BLaER1 (cell line): ENCODE measurements around the gene SERPINB1.
"Not testable (repeated sequence)": the region's sequence is repeated elsewhere in the genome, so short reads cannot be mapped to it uniquely, and the experiment has no call there.

Source experiments
- H3K27ac ChIP-seq: shearing (Covaris generic); formaldehyde crosslinking; 2 replicates; pipeline ENCODE4 v1.8.1; 2022
- H3K27me3 ChIP-seq: shearing (Covaris generic); formaldehyde crosslinking; 2 replicates; pipeline ENCODE4 v1.8.1; 2022
- H3K36me3 ChIP-seq: shearing (Covaris generic); formaldehyde crosslinking; 2 replicates; pipeline ENCODE4 v1.8.1; 2022
- H3K4me1 ChIP-seq: shearing (Covaris generic); formaldehyde crosslinking; 2 replicates; pipeline ENCODE4 v1.8.1; 2022
- H3K4me2 ChIP-seq: shearing (Covaris generic); formaldehyde crosslinking; 2 replicates; pipeline ENCODE4 v1.8.1; 2022
- H3K4me3 ChIP-seq: shearing (Covaris generic); formaldehyde crosslinking; 2 replicates; pipeline ENCODE4 v1.8.1; 2022
- H3K9ac ChIP-seq: shearing (Covaris generic); formaldehyde crosslinking; 2 replicates; pipeline ENCODE4 v1.8.1; 2022
- H3K9me3 ChIP-seq: shearing (Covaris generic); formaldehyde crosslinking; 2 replicates; pipeline ENCODE4 v1.8.1; 2022
- H4K20me1 ChIP-seq: shearing (Covaris generic); formaldehyde crosslinking; 2 replicates; pipeline ENCODE4 v1.8.1; 2022
- Cebpa-rat ChIP-seq: shearing (Covaris generic); IDR thresholded peaks from 2 replicates; pipeline ENCODE4 v1.8.1; 2022

The SERPINB1 gene

DNA sequence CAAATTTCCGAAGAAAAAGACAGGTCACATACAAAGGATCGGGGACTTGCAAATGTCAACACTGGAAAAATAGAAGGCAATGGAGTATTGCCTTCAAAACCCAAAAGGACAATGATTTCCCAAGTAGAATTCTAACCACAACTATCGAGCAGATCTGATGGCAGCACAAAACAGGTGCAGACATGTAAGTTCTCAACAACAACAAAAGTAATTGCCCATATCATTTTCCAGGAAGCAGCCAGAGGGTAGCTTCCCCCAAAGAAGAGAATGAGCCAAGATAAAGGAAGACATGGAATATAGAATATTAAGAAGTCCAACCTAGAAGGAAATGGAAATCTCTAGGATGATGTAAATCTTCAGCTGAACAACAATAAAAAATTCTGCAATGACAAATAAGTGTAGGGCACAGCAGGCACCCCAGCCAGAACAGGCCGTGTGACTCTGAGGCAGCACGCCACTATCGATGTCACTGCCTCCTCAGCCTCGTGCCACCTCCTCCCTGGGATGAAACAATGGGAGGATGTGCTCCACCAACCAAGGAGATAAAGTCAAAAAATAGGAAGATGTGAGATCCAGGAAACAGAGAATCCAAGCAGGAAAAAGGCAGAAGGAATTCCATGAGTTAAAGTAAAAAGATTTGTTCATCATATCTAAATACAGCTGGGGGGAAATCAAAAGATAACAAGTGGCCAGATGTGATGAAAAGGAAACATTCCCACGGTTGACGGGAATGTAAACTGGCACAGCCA is 34.1 kb downstream of the SERPINB1 start:
- no peaks in the 10 kb centered on the region for H3K36me3 ChIP-seq
- no peaks in the 10 kb centered on the region for H4K20me1 ChIP-seq
- no peak overlapping the region for H3K9ac ChIP-seq
- H3K4me2 ChIP-seq = no peak overlapping the region
- H3K27ac ChIP-seq = no peak overlapping the region
- no peaks in the 10 kb centered on the region for H3K9me3 ChIP-seq
- H3K27me3 ChIP-seq = no peaks in the 10 kb centered on the region
- peaks cover 10% of the 10 kb centered on the region for H3K4me1 ChIP-seq
- TF ChIP-seq Cebpa-rat = no peak
- H3K4me3 ChIP-seq = no peak overlapping the region

- H4K20me1 ChIP-seq = no peaks in the 10 kb centered on the region
- no peaks in the 10 kb centered on the region for H3K27me3 ChIP-seq
- peaks cover 10% of the 10 kb centered on the region for H3K4me1 ChIP-seq
- no peak for TF ChIP-seq Cebpa-rat
- no peak overlapping the region for H3K4me2 ChIP-seq
- H3K9ac ChIP-seq = no peak overlapping the region
- H3K36me3 ChIP-seq = no peaks in the 10 kb centered on the region
- H3K4me3 ChIP-seq = no peak overlapping the region
- no peak overlapping the region for H3K27ac ChIP-seq
- H3K9me3 ChIP-seq = no peaks in the 10 kb centered on the region
Observed at GRCh38 chr6:2806644-2807043, 35.0 kb downstream of the SERPINB1 start.

- Histone ChIP-seq H3K27ac (no peak overlapping the region), H3K27me3 (no peaks in the 10 kb centered on the region), H3K36me3 (no peaks in the 10 kb centered on the region), H3K4me2 (no peak overlapping the region), H4K20me1 (no peaks in the 10 kb centered on the region), H3K4me3 (no peak overlapping the region), H3K9me3 (no peaks in the 10 kb centered on the region), H3K9ac (no peak overlapping the region), H3K4me1 (peaks cover 6% of the 10 kb centered on the region)
- no peak for TF ChIP-seq Cebpa-rat
Observed at GRCh38 chr6:2805031-2805430, 36.6 kb downstream of the SERPINB1 start.

GRCh38 chr6:2804516-2804915 is 37.1 kb downstream of the SERPINB1 start:
- no peak overlapping the region for H3K4me3 ChIP-seq
- no peaks in the 10 kb centered on the region for H3K36me3 ChIP-seq
- no peak for TF ChIP-seq Cebpa-rat
- no peaks in the 10 kb centered on the region for H3K9me3 ChIP-seq
- H4K20me1 ChIP-seq = no peaks in the 10 kb centered on the region
- H3K4me1 ChIP-seq = peaks cover under 1% of the 10 kb centered on the region
- H3K9ac ChIP-seq = no peak overlapping the region
- H3K27me3 ChIP-seq = no peaks in the 10 kb centered on the region
- no peak overlapping the region for H3K4me2 ChIP-seq
- no peak overlapping the region for H3K27ac ChIP-seq

DNA sequence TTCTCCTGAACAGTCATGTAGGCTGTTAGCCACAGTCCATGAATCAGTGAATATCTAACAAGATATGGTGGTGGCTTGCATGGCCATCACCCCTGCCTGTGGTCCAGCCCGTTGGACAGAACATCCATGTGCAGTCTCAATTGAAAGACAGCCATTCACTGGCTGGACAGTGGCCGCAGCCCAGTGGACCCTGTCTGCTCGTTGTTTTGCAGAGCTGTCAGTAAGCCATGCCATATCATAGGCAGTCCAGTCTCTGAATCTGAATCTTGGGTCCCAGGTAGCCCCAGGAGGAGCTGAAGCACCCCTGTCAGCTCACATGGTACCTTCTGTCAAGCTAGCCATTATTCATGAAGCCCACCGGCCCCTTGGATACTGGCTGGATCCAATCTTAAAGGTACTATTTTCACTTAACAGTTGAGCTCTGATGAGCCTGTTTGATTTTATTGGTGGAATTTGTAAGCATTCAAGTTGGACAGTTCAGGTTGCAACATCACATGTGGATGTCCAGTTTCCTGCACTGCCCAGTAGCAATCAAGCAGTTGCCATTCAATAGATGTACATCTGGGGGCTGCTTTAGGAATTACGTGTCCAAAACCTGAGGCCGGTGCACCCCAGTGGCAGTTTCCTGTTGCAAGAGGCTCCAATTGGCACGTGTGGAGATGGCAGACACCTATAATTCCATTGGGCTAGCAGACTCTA is 37.8 kb downstream of the SERPINB1 start:
- Histone ChIP-seq H3K4me3 (no peak overlapping the region), H3K27me3 (no peaks in the 10 kb centered on the region), H3K9me3 (no peaks in the 10 kb centered on the region), H3K9ac (no peak overlapping the region), H3K4me1 (no peaks in the 10 kb centered on the region), H3K27ac (no peak overlapping the region), H3K36me3 (no peaks in the 10 kb centered on the region), H4K20me1 (no peaks in the 10 kb centered on the region), H3K4me2 (no peak overlapping the region)
- TF ChIP-seq Cebpa-rat = no peak

GRCh38 chr6:2802521-2803060 is 39.1 kb downstream of the SERPINB1 start:
- no peaks in the 10 kb centered on the region for H3K27me3 ChIP-seq
- H3K9ac ChIP-seq = no peak overlapping the region
- H3K4me2 ChIP-seq = no peak overlapping the region
- H3K9me3 ChIP-seq = no peaks in the 10 kb centered on the region
- TF ChIP-seq Cebpa-rat = no peak
- H3K36me3 ChIP-seq = no peaks in the 10 kb centered on the region
- H3K4me3 ChIP-seq = no peak overlapping the region
- peaks cover 12% of the 10 kb centered on the region for H3K4me1 ChIP-seq
- no peaks in the 10 kb centered on the region for H4K20me1 ChIP-seq
- H3K27ac ChIP-seq = no peak overlapping the region

GRCh38 chr6:2801687-2802086 is 40.0 kb downstream of the SERPINB1 start:
- not testable (repeated sequence) for H4K20me1 ChIP-seq, H3K9ac ChIP-seq, H3K27me3 ChIP-seq, H3K4me2 ChIP-seq, H3K9me3 ChIP-seq, H3K36me3 ChIP-seq, H3K4me3 ChIP-seq, H3K27ac ChIP-seq
- H3K4me1 ChIP-seq = peaks cover 21% of the 10 kb centered on the region

DNA sequence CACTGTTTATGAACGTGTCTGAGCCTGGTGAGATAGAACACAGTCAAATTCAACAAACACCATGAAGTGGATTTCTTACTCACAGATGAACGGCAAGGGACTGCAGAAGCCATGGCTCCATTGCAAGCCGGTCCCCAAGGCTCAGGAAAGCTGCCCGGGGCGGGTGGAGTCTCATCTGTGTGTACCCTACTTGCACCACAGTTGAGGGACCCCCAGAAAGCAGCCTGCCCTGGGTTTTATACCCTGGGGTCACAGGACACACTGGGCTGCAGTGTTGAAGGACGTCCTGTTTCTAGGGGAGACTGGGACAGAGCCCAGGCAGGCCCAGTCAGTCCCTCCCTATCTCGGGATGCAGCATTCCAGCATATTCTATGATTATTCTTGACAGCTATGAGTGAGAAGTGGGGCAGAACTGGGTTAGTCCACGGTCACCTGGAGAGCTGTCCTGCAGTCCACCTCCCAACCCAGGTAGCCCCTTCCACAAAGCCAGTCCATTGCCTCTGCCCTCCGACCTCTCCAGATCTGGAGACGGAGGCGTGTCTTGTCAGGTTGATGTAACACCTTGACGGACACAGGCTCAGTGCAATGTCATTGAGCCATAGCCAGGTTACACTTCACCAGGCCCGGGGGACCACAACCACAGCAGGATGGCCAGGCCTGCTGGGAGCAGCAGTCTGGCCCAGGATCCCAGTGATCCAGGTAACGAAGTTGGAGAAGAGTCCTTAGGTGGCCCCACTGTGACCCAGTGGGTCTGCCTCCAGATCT is 40.9 kb downstream of the SERPINB1 start:
- no peak for TF ChIP-seq Cebpa-rat
- Histone ChIP-seq H3K4me3 (no peak overlapping the region), H3K9me3 (no peaks in the 10 kb centered on the region), H3K4me2 (no peak overlapping the region), H3K4me1 (peaks cover 30% of the 10 kb centered on the region), H4K20me1 (no peaks in the 10 kb centered on the region), H3K36me3 (no peaks in the 10 kb centered on the region), H3K27me3 (no peaks in the 10 kb centered on the region), H3K27ac (no peak overlapping the region), H3K9ac (no peak overlapping the region)

- no peaks in the 10 kb centered on the region for H4K20me1 ChIP-seq
- H3K4me2 ChIP-seq = no peak overlapping the region
- H3K4me3 ChIP-seq = no peak overlapping the region
- no peak for TF ChIP-seq Cebpa-rat
- peaks cover 34% of the 10 kb centered on the region for H3K4me1 ChIP-seq
- no peaks in the 10 kb centered on the region for H3K36me3 ChIP-seq
- no peaks in the 10 kb centered on the region for H3K9me3 ChIP-seq
- H3K9ac ChIP-seq = no peak overlapping the region
- no peak overlapping the region for H3K27ac ChIP-seq
- H3K27me3 ChIP-seq = no peaks in the 10 kb centered on the region
Observed at GRCh38 chr6:2799936-2800527, 41.6 kb downstream of the SERPINB1 start.
